Activated T-helper 17 cell treated with anti-CD3 and anti-CD28 coated beads, Interleukin-2, amount 50 U/mL, for 72 hours (primary cell): ENCODE results near the gene SLK. TPM values are rescaled to one million over a fixed set of nuclear protein-coding genes. Genes with fewer than 3 reads are reported as not detected.

Experiments
- ATAC-seq: fragments of 150-1000 bp; cut with Tn5 transposase; replicated peaks from 2 replicates; pipeline ENCODE4 v1.10.0; 2021; ENCODE audit warnings: mild to moderate bottlenecking, moderate library complexity
- H3K27ac Mint-ChIP-seq: one replicate; pipeline ENCODE4 v1.8.0; 2022; ENCODE audit warnings: mixed read lengths
- H3K27me3 Mint-ChIP-seq: one replicate; pipeline ENCODE4 v1.8.0; 2022; ENCODE audit warnings: mixed read lengths
- H3K36me3 Mint-ChIP-seq: one replicate; pipeline ENCODE4 v1.8.0; 2022; ENCODE audit warnings: low read depth, mild to moderate bottlenecking, mixed read lengths
- H3K4me1 Mint-ChIP-seq: one replicate; pipeline ENCODE4 v1.8.0; 2022; ENCODE audit warnings: mixed read lengths
- H3K4me3 Mint-ChIP-seq: one replicate; pipeline ENCODE4 v1.8.0; 2022; ENCODE audit warnings: mild to moderate bottlenecking, mixed read lengths
- H3K9me3 Mint-ChIP-seq: one replicate; pipeline ENCODE4 v1.8.0; 2022; ENCODE audit warnings: mixed read lengths
- total RNA-seq, 2 donors: library from RNA; stranded (reverse); gene quantifications; one replicate each; pipeline ENCODE4 v1.2.3, GENCODE V29; 2022

SLK gene
- total RNA-seq, result 10 to 100 TPM; 23.6 to 26.7 TPM

- Mint-ChIP-seq H3K36me3 (peaks cover 28% of the 10 kb centered on the region), H3K27me3 (no peaks in the 10 kb centered on the region), H3K27ac (peak within 1 kb of the TSS; percentile 97), H3K4me1 (peaks cover 18% of the 10 kb centered on the region), H3K9me3 (no peaks in the 10 kb centered on the region), H3K4me3 (peak within 1 kb of the TSS; percentile 99)
- ATAC-seq, result peak; percentile 89
These were observed at the start of gene SLK for GRCh38 chr10:103966671-103967447. Gene SLK (plus strand): TSS chr10:103967140. CDS start chr10:103967746, 606 bp downstream.

DNA sequence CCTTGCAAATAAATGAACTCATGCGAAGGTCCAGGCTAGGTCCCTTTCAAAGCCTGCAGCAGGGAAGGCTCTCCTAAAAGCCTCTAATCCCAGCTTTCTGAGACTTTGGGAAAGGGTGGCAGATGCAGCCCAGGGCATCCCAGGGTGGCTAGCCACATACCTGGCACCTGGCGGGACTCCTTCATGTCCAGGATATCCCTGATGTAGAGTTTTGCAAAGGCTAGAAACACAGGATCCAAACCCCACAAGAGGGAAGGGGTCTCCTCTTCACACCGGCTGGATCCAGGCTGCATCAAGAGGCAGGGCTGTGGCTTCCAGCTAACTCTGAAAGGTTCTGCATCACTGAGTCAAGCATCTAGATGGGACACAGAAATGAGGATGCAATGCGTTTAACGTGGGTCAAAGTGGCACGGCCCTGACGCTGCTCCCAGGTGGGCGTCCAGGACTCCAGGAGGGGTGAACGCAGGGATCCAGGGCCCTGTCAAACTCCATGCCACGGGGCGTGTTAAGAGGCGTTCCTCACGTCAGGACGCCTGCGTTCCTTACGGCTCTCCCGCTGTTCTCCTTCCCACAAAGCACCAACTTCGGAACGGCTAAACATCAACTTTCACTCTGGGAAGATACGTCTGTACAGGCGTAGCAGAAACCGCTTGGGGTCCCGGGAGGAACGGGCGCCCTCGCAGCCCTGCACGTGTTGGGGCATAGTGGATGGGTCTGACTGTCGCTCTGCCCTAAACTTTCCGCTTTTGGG, 49.5 kb upstream of the SLK start:
- peaks cover 18% of the 10 kb centered on the region for H3K4me1 Mint-ChIP-seq
- H3K27me3 Mint-ChIP-seq, result no peaks in the 10 kb centered on the region
- H3K27ac Mint-ChIP-seq, result peak overlapping the region; percentile 86
- H3K4me3 Mint-ChIP-seq, result peak overlapping the region; percentile 91
- H3K36me3 Mint-ChIP-seq, result peaks cover 29% of the 10 kb centered on the region
- peak; percentile 14 for ATAC-seq
- H3K9me3 Mint-ChIP-seq, result peaks cover 6% of the 10 kb centered on the region

DNA sequence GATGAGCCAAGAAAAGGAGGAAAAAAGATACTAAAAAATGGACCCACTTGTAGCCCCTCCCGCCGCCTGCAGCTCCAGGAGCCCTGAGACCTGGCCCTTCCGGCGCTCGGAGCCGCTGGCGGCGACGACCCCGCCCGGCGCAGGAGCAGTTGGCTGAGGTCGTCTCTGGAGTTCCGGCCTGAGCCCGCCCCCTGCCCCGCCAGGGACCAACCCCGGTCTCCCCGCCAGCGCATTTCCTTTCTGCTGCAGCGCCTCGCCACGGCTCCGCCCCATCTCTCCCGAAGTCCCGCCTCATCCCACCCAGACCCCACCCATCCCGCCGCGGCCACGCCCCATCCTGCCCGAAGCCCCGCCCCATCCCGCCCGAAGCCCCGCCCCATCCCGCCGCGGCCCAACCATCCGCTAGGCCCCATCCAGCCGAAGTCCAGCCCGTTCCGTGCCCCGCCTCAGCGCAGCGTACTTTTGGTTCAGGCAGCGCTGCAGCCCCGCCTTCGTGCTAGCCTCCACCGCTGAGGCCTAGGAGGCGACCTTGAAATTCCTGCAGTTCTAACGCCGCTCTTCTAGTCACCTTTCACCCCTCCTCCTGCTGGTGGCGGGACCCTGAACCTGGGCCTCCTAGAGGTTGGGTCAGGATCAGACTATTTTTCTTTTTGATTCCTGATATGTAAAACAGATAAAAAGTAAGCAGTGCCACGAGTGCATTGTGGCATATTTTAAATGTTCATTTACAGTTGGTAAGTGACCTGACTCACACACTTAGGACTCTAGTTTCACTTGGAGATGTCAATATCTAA, 48.7 kb upstream of the SLK start, which contains the start of gene STN1:
Gene STN1, minus strand, starts transcription at position 132 of the 794 bp plus-strand sequence. CDS start 590 bp downstream, outside the sequence.
- H3K9me3 Mint-ChIP-seq, result peaks cover under 1% of the 10 kb centered on the region
- H3K27ac Mint-ChIP-seq, result peak within 1 kb of the TSS; percentile 86
- ATAC-seq, result peak; percentile 92
- peaks cover 22% of the 10 kb centered on the region for H3K36me3 Mint-ChIP-seq
- peaks cover 10% of the 10 kb centered on the region for H3K4me1 Mint-ChIP-seq
- H3K4me3 Mint-ChIP-seq, result peak within 1 kb of the TSS; percentile 91
- no peaks in the 10 kb centered on the region for H3K27me3 Mint-ChIP-seq

GRCh38 chr10:103919648-103920025, 47.3 kb upstream of the SLK start:
- Mint-ChIP-seq H3K36me3 (peaks cover 18% of the 10 kb centered on the region), H3K4me3 (no peak overlapping the region), H3K4me1 (peaks cover 4% of the 10 kb centered on the region), H3K9me3 (no peaks in the 10 kb centered on the region), H3K27me3 (no peaks in the 10 kb centered on the region), H3K27ac (no peak overlapping the region)
- ATAC-seq, result no peak

GRCh38 chr10:103921248-103921647, 45.7 kb upstream of the SLK start:
- no peak overlapping the region for H3K27ac Mint-ChIP-seq
- no peak for ATAC-seq
- H3K4me1 Mint-ChIP-seq, result peaks cover 4% of the 10 kb centered on the region
- H3K27me3 Mint-ChIP-seq, result no peaks in the 10 kb centered on the region
- H3K4me3 Mint-ChIP-seq, result no peak overlapping the region
- peaks cover 2% of the 10 kb centered on the region for H3K36me3 Mint-ChIP-seq
- no peaks in the 10 kb centered on the region for H3K9me3 Mint-ChIP-seq

DNA sequence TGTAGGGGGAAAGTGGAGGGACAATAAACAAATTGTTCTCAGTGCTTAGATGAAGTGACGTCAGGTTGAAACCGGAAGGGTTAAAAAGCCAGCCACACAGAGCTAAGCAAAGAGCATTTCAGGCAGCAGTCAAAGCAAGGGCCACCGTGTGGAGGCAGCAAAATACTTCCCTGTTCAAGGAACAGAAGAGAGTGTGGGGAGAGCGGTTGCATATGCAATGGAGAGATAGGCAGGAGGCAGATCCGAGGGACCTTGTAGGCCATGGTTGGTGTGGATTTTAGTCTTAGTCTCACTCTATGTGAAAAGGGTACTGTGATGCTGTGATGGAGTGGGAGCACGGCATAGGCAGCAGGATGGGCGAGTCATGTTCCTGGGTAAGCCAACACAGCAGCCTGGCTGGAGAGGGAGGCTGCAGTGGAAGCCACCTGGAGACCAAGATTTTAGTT, 45.2 kb upstream of the SLK start:
- H3K4me1 Mint-ChIP-seq, result peaks cover 4% of the 10 kb centered on the region

GRCh38 chr10:103922659-103923058, 44.3 kb upstream of the SLK start:
- ATAC-seq, result no peak
- peaks cover 4% of the 10 kb centered on the region for H3K4me1 Mint-ChIP-seq

More for the DNA sequence above, 45.2 kb upstream of the SLK start:
- no peaks in the 10 kb centered on the region for H3K27me3 Mint-ChIP-seq
- H3K9me3 Mint-ChIP-seq, result no peaks in the 10 kb centered on the region
- ATAC-seq, result no peak
- no peaks in the 10 kb centered on the region for H3K36me3 Mint-ChIP-seq
- H3K4me3 Mint-ChIP-seq, result no peak overlapping the region
- no peak overlapping the region for H3K27ac Mint-ChIP-seq

GRCh38 chr10:103923502-103923901, 43.4 kb upstream of the SLK start:
- no peak for ATAC-seq
- Mint-ChIP-seq H3K4me1 (peaks cover 4% of the 10 kb centered on the region), H3K27me3 (no peaks in the 10 kb centered on the region), H3K9me3 (no peaks in the 10 kb centered on the region), H3K36me3 (no peaks in the 10 kb centered on the region), H3K27ac (no peak overlapping the region), H3K4me3 (no peak overlapping the region)

More at GRCh38 chr10:103922659-103923058, 44.3 kb upstream of the SLK start:
- H3K36me3 Mint-ChIP-seq, result no peaks in the 10 kb centered on the region
- H3K27me3 Mint-ChIP-seq, result no peaks in the 10 kb centered on the region
- no peak overlapping the region for H3K4me3 Mint-ChIP-seq
- H3K27ac Mint-ChIP-seq, result no peak overlapping the region
- H3K9me3 Mint-ChIP-seq, result no peaks in the 10 kb centered on the region

GRCh38 chr10:103925591-103925990, 41.3 kb upstream of the SLK start:
- ATAC-seq, result no peak
- no peak overlapping the region for H3K4me3 Mint-ChIP-seq
- no peak overlapping the region for H3K27ac Mint-ChIP-seq
- no peaks in the 10 kb centered on the region for H3K9me3 Mint-ChIP-seq
- no peaks in the 10 kb centered on the region for H3K27me3 Mint-ChIP-seq
- no peaks in the 10 kb centered on the region for H3K4me1 Mint-ChIP-seq
- no peaks in the 10 kb centered on the region for H3K36me3 Mint-ChIP-seq

GRCh38 chr10:103926722-103927319, 40.1 kb upstream of the SLK start:
- H3K9me3 Mint-ChIP-seq, result no peaks in the 10 kb centered on the region
- ATAC-seq, result no peak
- H3K27ac Mint-ChIP-seq, result no peak overlapping the region
- no peaks in the 10 kb centered on the region for H3K4me1 Mint-ChIP-seq
- no peak overlapping the region for H3K4me3 Mint-ChIP-seq
- H3K27me3 Mint-ChIP-seq, result no peaks in the 10 kb centered on the region
- no peaks in the 10 kb centered on the region for H3K36me3 Mint-ChIP-seq

DNA sequence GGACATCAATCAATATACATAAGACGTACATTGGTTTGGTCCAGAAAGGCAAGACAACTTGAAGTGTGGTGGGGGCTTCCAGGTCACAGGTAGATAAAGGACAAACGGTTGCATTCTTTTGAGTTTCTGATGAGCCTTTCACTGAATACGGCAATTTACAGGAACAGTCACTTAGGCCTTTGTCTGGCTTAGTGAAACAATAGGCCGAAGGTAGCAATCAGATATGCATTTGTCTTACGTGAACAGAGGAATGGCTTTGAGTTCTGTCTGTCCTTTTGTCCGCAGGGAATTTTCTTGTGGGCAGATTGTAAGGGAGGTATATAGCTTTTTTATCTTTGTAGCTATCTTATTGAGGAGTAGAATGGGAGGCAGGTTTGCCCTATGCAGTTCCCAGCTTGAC, 38.2 kb upstream of the SLK start:
- Mint-ChIP-seq H3K4me1 (no peaks in the 10 kb centered on the region), H3K27ac (no peak overlapping the region), H3K36me3 (no peaks in the 10 kb centered on the region), H3K27me3 (no peaks in the 10 kb centered on the region), H3K9me3 (no peaks in the 10 kb centered on the region), H3K4me3 (no peak overlapping the region)
- no peak for ATAC-seq

DNA sequence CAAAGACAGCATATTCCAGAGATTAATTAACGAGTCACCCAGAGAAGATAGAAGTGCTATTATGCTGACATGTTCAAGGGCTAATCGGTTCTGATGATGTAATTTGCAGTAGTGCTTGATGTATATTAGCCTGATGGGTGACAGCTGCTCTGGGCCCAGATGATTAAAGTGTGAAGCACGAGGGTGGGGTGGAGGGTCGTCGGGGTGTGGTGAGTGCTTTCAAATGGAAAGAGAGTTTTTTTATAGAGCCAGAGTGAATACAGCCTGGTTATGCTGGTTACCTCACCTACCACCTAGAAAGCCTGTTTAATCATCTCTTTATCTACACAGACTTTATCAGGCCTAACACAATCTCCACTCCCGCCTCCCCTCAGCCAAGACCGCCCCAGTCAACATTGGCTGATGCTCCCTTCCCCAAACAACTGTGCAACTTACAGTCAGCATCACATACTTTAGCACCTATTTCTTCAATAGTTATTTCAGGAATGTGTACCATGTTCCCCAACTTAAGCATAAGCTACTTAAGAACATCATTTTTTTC, 37.5 kb upstream of the SLK start:
- H3K4me3 Mint-ChIP-seq, result no peak overlapping the region
- H3K9me3 Mint-ChIP-seq, result no peaks in the 10 kb centered on the region
- H3K4me1 Mint-ChIP-seq, result no peaks in the 10 kb centered on the region
- ATAC-seq, result no peak
- no peaks in the 10 kb centered on the region for H3K27me3 Mint-ChIP-seq
- no peaks in the 10 kb centered on the region for H3K36me3 Mint-ChIP-seq
- H3K27ac Mint-ChIP-seq, result no peak overlapping the region

GRCh38 chr10:103930449-103930848, 36.5 kb upstream of the SLK start:
- Mint-ChIP-seq H3K9me3 (no peaks in the 10 kb centered on the region), H3K27ac (no peak overlapping the region), H3K27me3 (no peaks in the 10 kb centered on the region), H3K4me3 (no peak overlapping the region), H3K36me3 (no peaks in the 10 kb centered on the region), H3K4me1 (no peaks in the 10 kb centered on the region)
- ATAC-seq, result no peak

GRCh38 chr10:103930881-103931280, 36.1 kb upstream of the SLK start:
- Mint-ChIP-seq H3K4me3 (no peak overlapping the region), H3K27ac (no peak overlapping the region), H3K9me3 (no peaks in the 10 kb centered on the region), H3K4me1 (no peaks in the 10 kb centered on the region), H3K36me3 (no peaks in the 10 kb centered on the region), H3K27me3 (no peaks in the 10 kb centered on the region)
- no peak for ATAC-seq
